Astrocyte (in vitro differentiated cells and primary cell): ENCODE results near the gene WASHC4.

Source experiments
- EZH2 ChIP-seq: IDR thresholded peaks from 2 replicates; pipeline ENCODE4 v1.6.1; 2012; ENCODE audit warnings: mild to moderate bottlenecking, low read length, inconsistent platforms; ENCODE audit not compliant: insufficient read depth
- TF ChIP-seq, protein P1 (sequence below): IDR thresholded peaks from 2 replicates; pipeline ENCODE4 v1.5.1; 2011; ENCODE audit warnings: low read depth, mild to moderate bottlenecking, inconsistent platforms, low read length, moderate library complexity; ENCODE audit not compliant: insufficient read depth

DNA sequence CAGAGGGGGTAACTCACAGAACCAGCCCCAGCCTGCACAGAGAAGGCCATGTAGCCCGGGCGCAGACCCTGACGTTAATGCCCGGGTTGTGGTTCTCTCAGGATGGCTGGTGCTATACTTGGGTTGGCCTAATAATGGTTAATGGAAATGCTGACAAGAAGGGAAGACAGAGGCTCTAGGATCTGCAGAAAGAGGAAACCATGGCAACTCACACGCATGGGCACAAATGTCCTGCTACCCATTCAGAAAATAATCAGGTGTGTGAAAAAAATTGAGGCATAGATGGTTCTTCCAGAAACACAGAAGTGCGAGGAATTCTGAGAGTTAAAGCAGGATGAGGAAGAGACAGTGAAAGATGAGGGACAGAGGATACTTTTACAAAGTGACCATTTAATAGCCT, 94.7 kb downstream of the WASHC4 start:
- no peak for TF ChIP-seq EZH2
- TF ChIP-seq, protein P1, sequence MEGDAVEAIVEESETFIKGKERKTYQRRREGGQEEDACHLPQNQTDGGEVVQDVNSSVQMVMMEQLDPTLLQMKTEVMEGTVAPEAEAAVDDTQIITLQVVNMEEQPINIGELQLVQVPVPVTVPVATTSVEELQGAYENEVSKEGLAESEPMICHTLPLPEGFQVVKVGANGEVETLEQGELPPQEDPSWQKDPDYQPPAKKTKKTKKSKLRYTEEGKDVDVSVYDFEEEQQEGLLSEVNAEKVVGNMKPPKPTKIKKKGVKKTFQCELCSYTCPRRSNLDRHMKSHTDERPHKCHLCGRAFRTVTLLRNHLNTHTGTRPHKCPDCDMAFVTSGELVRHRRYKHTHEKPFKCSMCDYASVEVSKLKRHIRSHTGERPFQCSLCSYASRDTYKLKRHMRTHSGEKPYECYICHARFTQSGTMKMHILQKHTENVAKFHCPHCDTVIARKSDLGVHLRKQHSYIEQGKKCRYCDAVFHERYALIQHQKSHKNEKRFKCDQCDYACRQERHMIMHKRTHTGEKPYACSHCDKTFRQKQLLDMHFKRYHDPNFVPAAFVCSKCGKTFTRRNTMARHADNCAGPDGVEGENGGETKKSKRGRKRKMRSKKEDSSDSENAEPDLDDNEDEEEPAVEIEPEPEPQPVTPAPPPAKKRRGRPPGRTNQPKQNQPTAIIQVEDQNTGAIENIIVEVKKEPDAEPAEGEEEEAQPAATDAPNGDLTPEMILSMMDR = no peak
